ENCODE data around the gene PLPP6. TPM values are rescaled to one million over a fixed set of nuclear protein-coding genes. Genes with fewer than 3 reads are reported as not detected.

Gene PLPP6
- total RNA-seq, 1 experiment from 2014 or later, result 13.4 TPM

GRCh38 chr9:4620057-4620765 lies 41.9 kb upstream of the PLPP6 start:
- Mint-ChIP-seq H3K9me3 (no peaks in the 10 kb centered on the region), H3K4me1 (peaks cover 40% of the 10 kb centered on the region), H3K4me3 (no peak overlapping the region), H3K36me3 (no peaks in the 10 kb centered on the region), H3K27ac (peak overlapping the region; percentile 92), H3K27me3 (ENCODE audit: low read depth) (no peaks in the 10 kb centered on the region)
- TF ChIP-seq OVOL2 (CRISPR knock-in tag; IDR thresholded peaks at IDR 0.05; ENCODE audit: borderline replicate concordance) (no peak), ZNF317 (CRISPR knock-in tag; IDR thresholded peaks at IDR 0.05; ENCODE audit: borderline replicate concordance, low read depth) (0 out of 2 replicates have a peak, but pooled peaks have one; percentile 29), NR2C2 (CRISPR knock-in tag; IDR thresholded peaks at IDR 0.05) (no peak), FOXK1 (CRISPR knock-in tag; IDR thresholded peaks at IDR 0.05) (no peak), SMAD3 (CRISPR knock-in tag; IDR thresholded peaks at IDR 0.05; ENCODE audit: borderline replicate concordance) (no peak), HMGA2 (CRISPR knock-in tag; IDR thresholded peaks at IDR 0.05) (no peak)
- ChIA-PET POLR2A (interaction anchor here (1.2 kb wide), 1 partner anchor 120 kb away, joined by 3 read pairs; no protein-coding TSS in a partner anchor), CTCF (interaction anchor here (2.4 to 3.3 kb wide), 2 partner anchors 15 to 20 kb away, joined by 7 to 8 read pairs; no protein-coding TSS in a partner anchor)
- DNase-seq (ENCODE audit: low spot score) (no peak), ATAC-seq (peak; percentile 35)

GRCh38 chr9:4620881-4621555 lies 41.1 kb upstream of the PLPP6 start:
- no peaks in the 10 kb centered on the region for H3K36me3 Mint-ChIP-seq
- no peaks in the 10 kb centered on the region for H3K9me3 Mint-ChIP-seq
- ChIA-PET POLR2A (interaction anchor here (0.6 to 1.2 kb wide), 2 partner anchors 119 to 306 kb away, joined by 3 read pairs; no protein-coding TSS in a partner anchor), CTCF (interaction anchor here (1.4 to 3.3 kb wide), 3 partner anchors 16 to 19 kb away, joined by 4 to 8 read pairs (median 7); no protein-coding TSS in a partner anchor)
- DNase-seq (ENCODE audit: low spot score), result no peak
- peak overlapping the region; percentile 92 for H3K27ac Mint-ChIP-seq
- H3K4me3 Mint-ChIP-seq, result no peak overlapping the region
- peak; percentile 55 for ATAC-seq
- TF ChIP-seq ZNF423 (CRISPR knock-in tag; IDR thresholded peaks at IDR 0.05), result no peak
- TF ChIP-seq USF2 (CRISPR knock-in tag; IDR thresholded peaks at IDR 0.05), result no peak
- no peak for TF ChIP-seq FOXJ3 (CRISPR knock-in tag; IDR thresholded peaks at IDR 0.05; ENCODE audit: borderline replicate concordance)
- no peak for TF ChIP-seq E2F4 (CRISPR knock-in tag; IDR thresholded peaks at IDR 0.05; ENCODE audit: borderline replicate concordance, low read depth)
- TF ChIP-seq FOXP4 (CRISPR knock-in tag; IDR thresholded peaks at IDR 0.05), result no peak
- no peaks in the 10 kb centered on the region for H3K27me3 Mint-ChIP-seq (ENCODE audit: low read depth)
- peaks cover 41% of the 10 kb centered on the region for H3K4me1 Mint-ChIP-seq

- H3K9me3 Mint-ChIP-seq, result no peaks in the 10 kb centered on the region
- H3K36me3 Mint-ChIP-seq, result no peaks in the 10 kb centered on the region
- H3K27me3 Mint-ChIP-seq (ENCODE audit: low read depth), result no peaks in the 10 kb centered on the region
- peaks cover 43% of the 10 kb centered on the region for H3K4me1 Mint-ChIP-seq
- ATAC-seq, result peak; percentile 53
- peak overlapping the region; percentile 94 for H3K27ac Mint-ChIP-seq
- ChIA-PET CTCF (interaction anchor here (0.7 to 3.3 kb wide), 4 partner anchors 17 to 73 kb away, joined by 3 to 8 read pairs (median 4); no protein-coding TSS in a partner anchor), POLR2A (interaction anchor here (0.6 kb wide), 1 partner anchor 307 kb away, joined by 3 read pairs; no protein-coding TSS in a partner anchor)
- peak; percentile 36 for DNase-seq (ENCODE audit: low spot score)
- H3K4me3 Mint-ChIP-seq, result no peak overlapping the region
- no peak for TF ChIP-seq FOXP4 (CRISPR knock-in tag; IDR thresholded peaks at IDR 0.05)
- no peak for TF ChIP-seq OVOL2 (CRISPR knock-in tag; IDR thresholded peaks at IDR 0.05; ENCODE audit: borderline replicate concordance)
- TF ChIP-seq ZNF232 (CRISPR knock-in tag; IDR thresholded peaks at IDR 0.05), result no peak
- TF ChIP-seq ZNF138 (CRISPR knock-in tag; conservative IDR thresholded peaks at IDR 0.05), result no peak
- TF ChIP-seq FOXK1 (CRISPR knock-in tag; IDR thresholded peaks at IDR 0.05), result no peak
- TF ChIP-seq USF1 (CRISPR knock-in tag; IDR thresholded peaks at IDR 0.05), result no peak
- TF ChIP-seq NFYB (CRISPR knock-in tag; conservative IDR thresholded peaks at IDR 0.05; ENCODE audit: low read depth), result no peak
- TF ChIP-seq ZNF281 (CRISPR knock-in tag; IDR thresholded peaks at IDR 0.05), result no peak
These were observed 40.1 kb upstream of the PLPP6 start for GRCh38 chr9:4622016-4622415.
